ENCODE data around the gene NUP98.
A peak's percentile ranks its signal among the peaks of the same experiment; 100 is the strongest.

The NUP98 gene

DNA sequence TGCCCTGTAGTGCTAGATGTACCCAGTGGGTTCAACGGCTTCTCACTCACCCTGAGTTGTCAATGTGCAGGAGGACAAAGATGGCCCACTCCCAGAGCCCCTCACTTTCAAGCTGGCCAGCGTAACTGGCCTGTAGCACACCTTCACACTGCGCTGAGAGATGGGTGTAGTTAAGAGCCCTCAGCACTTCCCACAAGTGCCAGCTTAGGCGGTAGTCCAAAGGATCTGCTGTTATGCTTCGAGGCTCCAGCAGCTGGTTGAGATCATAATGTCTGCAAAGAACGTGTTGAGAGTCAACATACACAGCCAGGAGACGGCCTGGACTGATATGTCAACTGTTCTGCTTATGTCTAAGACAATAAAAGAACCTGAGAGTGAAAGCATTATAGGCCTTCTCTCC, 111.4 kb downstream of the NUP98 start:
- no peak for ATAC-seq
- H3K9me3 Mint-ChIP-seq, result no peaks in the 10 kb centered on the region
- H3K4me1 Mint-ChIP-seq, result peaks cover 7% of the 10 kb centered on the region
- H3K4me3 Mint-ChIP-seq, result no peak overlapping the region
- no peaks in the 10 kb centered on the region for H3K27me3 Mint-ChIP-seq
- H3K27ac Mint-ChIP-seq, result no peak overlapping the region
- DNase-seq, result no peak

- ATAC-seq (no peak), DNase-seq (no peak)
- no peak overlapping the region for H3K4me3 Mint-ChIP-seq
- H3K4me1 Mint-ChIP-seq, result peaks cover 7% of the 10 kb centered on the region
- no peaks in the 10 kb centered on the region for H3K9me3 Mint-ChIP-seq
- H3K27ac Mint-ChIP-seq, result peak overlapping the region in 1 of 2 donors; percentile 80
- H3K27me3 Mint-ChIP-seq, result no peaks in the 10 kb centered on the region
These were observed 112.6 kb downstream of the NUP98 start for GRCh38 chr11:3684819-3685172.

GRCh38 chr11:3684129-3684818, 113.1 kb downstream of the NUP98 start:
- ATAC-seq, result no peak
- no peak for DNase-seq
- Mint-ChIP-seq H3K4me3 (no peak overlapping the region), H3K27me3 (no peaks in the 10 kb centered on the region), H3K4me1 (peaks cover 7% of the 10 kb centered on the region), H3K27ac (peak overlapping the region in 1 of 2 donors; percentile 80), H3K9me3 (no peaks in the 10 kb centered on the region)

DNA sequence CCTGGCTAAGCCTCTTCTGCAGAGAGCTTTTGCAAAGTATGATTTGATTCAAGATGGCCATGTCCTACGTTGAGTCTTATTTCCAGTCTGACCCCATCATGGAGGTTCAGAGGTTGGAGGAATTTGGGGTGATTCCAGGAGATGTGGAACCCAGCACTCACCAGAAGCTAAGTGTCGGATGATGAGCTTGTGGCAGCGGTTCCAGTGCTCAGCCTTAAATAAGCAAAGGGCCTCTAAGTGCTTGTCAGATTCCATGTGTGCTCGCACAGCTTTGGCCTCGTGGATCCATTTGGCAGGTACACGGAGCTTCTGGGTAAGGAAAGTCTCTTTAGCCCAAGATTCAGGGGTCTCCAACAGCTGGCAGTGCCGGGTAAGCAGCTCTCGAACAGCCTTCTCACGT, 114.3 kb downstream of the NUP98 start:
- no peaks in the 10 kb centered on the region for H3K27me3 Mint-ChIP-seq
- DNase-seq (no peak), ATAC-seq (no peak)
- H3K9me3 Mint-ChIP-seq, result no peaks in the 10 kb centered on the region
- no peak overlapping the region for H3K4me3 Mint-ChIP-seq
- peaks cover 7% of the 10 kb centered on the region for H3K4me1 Mint-ChIP-seq
- H3K27ac Mint-ChIP-seq, result no peak overlapping the region

DNA sequence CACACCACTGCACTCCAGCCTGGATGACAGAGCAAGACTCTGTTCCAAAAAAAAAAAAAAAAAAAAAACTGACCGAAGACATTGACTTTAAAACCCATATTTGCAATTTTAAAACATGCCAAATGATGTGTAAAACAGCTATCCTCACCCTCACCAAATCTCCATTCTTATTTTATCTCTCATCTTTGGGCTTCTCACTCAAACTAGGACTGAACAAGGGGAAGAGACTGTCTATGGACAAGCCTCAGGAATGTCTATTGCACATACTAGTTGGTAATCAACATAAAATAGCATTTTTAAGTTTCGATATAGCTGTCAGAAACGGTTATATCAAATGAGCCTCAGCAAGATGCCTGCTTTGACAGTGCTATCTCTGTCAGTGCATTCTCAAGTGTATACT, 118.3 kb downstream of the NUP98 start:
- H3K9me3 Mint-ChIP-seq, result no peaks in the 10 kb centered on the region
- no peaks in the 10 kb centered on the region for H3K27me3 Mint-ChIP-seq
- DNase-seq (no peak), ATAC-seq (no peak)
- peaks cover 7% of the 10 kb centered on the region for H3K4me1 Mint-ChIP-seq
- no peak overlapping the region for H3K27ac Mint-ChIP-seq
- no peak overlapping the region for H3K4me3 Mint-ChIP-seq

DNA sequence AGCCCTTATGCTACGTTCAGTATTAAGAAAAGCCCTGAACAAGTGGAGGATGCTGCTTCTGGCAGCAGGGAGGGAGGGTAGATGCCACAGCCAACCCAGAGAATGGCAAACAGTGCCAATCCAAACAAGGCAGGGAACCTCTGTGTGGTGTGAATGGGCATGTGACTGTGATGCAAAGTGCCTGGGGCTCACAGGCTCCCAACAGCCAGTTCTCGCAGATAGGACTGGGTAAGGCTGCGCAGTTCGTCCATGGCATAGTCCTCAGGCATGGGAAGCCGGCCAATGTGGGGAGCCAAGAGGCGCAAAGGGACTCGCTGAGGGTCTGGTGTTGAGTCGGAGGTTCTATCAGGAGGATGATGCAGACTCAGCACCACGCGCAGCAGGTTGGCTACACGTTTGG, 121.4 kb downstream of the NUP98 start:
- Mint-ChIP-seq H3K27ac (peak overlapping the region in 1 of 2 donors; percentile 23), H3K4me3 (no peak overlapping the region), H3K27me3 (no peaks in the 10 kb centered on the region), H3K9me3 (no peaks in the 10 kb centered on the region), H3K4me1 (no peaks in the 10 kb centered on the region)
- no peak for DNase-seq
- ATAC-seq, result no peak

DNA sequence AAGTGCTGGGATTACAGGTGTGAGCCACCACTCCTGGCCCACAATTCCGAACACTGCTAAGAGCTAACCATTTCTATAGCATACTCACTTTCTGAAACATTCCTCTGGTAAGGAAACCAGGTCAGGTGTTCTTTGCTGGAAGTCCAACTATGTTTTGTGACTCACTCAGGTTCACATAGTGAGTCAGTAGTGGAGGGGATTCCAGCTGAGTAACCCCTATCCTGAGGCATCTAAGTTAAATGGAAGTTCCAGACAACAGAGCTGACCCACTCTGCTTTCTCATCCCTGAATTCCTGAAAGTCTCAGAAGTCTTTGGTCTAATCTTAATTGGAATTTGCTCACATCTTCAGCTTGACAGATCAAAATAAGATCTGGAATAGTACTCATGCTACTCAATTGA, 123.2 kb downstream of the NUP98 start:
- no peaks in the 10 kb centered on the region for H3K27me3 Mint-ChIP-seq
- H3K27ac Mint-ChIP-seq, result no peak overlapping the region
- ATAC-seq, result no peak

GRCh38 chr11:3671334-3672254, 125.8 kb downstream of the NUP98 start, which contains the start of gene CHRNA10:
CHRNA10 (minus strand) TSS chr11:3671384; CDS start chr11:3671312, 72 bp downstream.
- H3K27ac Mint-ChIP-seq, result peak within 1 kb of the TSS; percentile 37 to 85
- ATAC-seq, result peak; percentile 6
- no peaks in the 10 kb centered on the region for H3K9me3 Mint-ChIP-seq
- H3K4me3 Mint-ChIP-seq, result no peak within 1 kb of the TSS
- no peaks in the 10 kb centered on the region for H3K4me1 Mint-ChIP-seq
- no peak for DNase-seq
- no peaks in the 10 kb centered on the region for H3K27me3 Mint-ChIP-seq

More for the DNA sequence above, 123.2 kb downstream of the NUP98 start:
- H3K4me1 Mint-ChIP-seq, result no peaks in the 10 kb centered on the region
- H3K9me3 Mint-ChIP-seq, result no peaks in the 10 kb centered on the region
- DNase-seq, result no peak
- no peak overlapping the region for H3K4me3 Mint-ChIP-seq

GRCh38 chr11:3669742-3670183, 127.6 kb downstream of the NUP98 start:
- Mint-ChIP-seq H3K4me1 (no peaks in the 10 kb centered on the region), H3K4me3 (no peak overlapping the region), H3K9me3 (no peaks in the 10 kb centered on the region), H3K27ac (peak overlapping the region in 1 of 2 donors; percentile 8), H3K27me3 (no peaks in the 10 kb centered on the region)
- ATAC-seq, result peak; percentile 33
- DNase-seq, result no peak

DNA sequence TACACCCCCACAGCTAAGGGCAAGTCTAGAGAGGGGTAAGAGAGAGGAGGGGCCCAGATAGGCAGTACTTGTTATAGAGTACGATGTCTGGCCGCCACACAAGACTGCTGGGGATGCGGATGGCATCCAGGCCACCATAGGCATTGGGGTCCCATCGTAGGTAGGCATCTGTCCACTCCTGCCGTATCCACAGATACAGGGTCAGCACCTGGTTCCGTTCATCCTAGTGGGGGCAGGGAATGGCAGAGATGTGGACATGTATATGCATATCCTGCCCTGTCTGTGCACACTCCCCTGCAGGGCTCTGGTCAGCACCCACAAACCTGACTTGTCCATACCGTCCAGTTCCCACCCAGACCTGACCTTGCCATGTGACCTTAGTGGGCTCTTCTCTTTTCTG, 128.2 kb downstream of the NUP98 start:
- Mint-ChIP-seq H3K27ac (no peak overlapping the region), H3K4me1 (no peaks in the 10 kb centered on the region), H3K9me3 (no peaks in the 10 kb centered on the region), H3K27me3 (no peaks in the 10 kb centered on the region), H3K4me3 (no peak overlapping the region)
- ATAC-seq (peak; percentile 8), DNase-seq (no peak)

GRCh38 chr11:3667149-3668035, 130.0 kb downstream of the NUP98 start:
- Mint-ChIP-seq H3K4me3 (no peak overlapping the region), H3K4me1 (no peaks in the 10 kb centered on the region), H3K9me3 (no peaks in the 10 kb centered on the region), H3K27ac (no peak overlapping the region), H3K27me3 (no peaks in the 10 kb centered on the region)
- DNase-seq (no peak), ATAC-seq (no peak)

GRCh38 chr11:3666023-3666530, 131.3 kb downstream of the NUP98 start:
- no peaks in the 10 kb centered on the region for H3K27me3 Mint-ChIP-seq
- peak overlapping the region in 1 of 2 donors; percentile 3 for H3K27ac Mint-ChIP-seq

GRCh38 chr11:3665336-3666022, 131.9 kb downstream of the NUP98 start:
- no peak overlapping the region for H3K4me3 Mint-ChIP-seq
- H3K27ac Mint-ChIP-seq, result no peak overlapping the region
- no peaks in the 10 kb centered on the region for H3K4me1 Mint-ChIP-seq
- H3K27me3 Mint-ChIP-seq, result no peaks in the 10 kb centered on the region
- no peak for ATAC-seq
- DNase-seq, result no peak
- no peaks in the 10 kb centered on the region for H3K9me3 Mint-ChIP-seq

More at GRCh38 chr11:3666023-3666530, 131.3 kb downstream of the NUP98 start:
- ATAC-seq (no peak), DNase-seq (no peak)
- Mint-ChIP-seq H3K4me3 (no peak overlapping the region), H3K4me1 (no peaks in the 10 kb centered on the region), H3K9me3 (no peaks in the 10 kb centered on the region)

DNA sequence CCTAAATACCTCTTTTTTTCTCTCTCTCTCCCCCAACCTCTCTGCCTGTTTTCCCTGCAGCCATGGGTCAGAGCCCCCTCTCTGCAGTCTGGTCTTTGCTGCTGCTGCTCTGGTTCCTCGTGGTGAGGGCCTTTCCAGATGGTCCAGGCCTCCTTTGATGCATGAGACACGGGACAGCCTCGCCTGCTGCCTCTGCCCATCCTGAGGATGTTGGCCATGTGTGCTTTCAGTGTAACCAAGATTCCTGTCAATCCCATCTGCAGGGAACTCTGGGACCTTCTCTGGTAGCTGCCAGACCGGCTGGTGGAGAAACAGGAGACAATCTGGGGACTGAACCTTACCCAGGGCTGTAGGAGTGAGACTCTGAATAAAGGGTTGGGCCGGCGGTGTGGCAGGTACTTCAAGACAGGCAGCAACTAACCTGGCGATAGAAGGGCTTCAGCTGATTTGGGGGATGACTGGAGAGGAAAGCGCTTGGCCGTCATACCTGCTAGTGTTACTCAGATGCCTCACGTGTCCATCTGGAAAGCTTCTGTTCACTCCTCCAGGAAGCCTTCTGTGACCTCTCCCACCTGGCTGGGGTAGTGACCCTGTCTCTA, 133.2 kb downstream of the NUP98 start:
- Mint-ChIP-seq H3K9me3 (no peaks in the 10 kb centered on the region), H3K27me3 (no peaks in the 10 kb centered on the region), H3K4me1 (no peaks in the 10 kb centered on the region), H3K27ac (peak overlapping the region; percentile 12 to 55), H3K4me3 (no peak overlapping the region)
- DNase-seq (no peak), ATAC-seq (no peak)
